Astrocyte (in vitro differentiated cells and primary cell): ENCODE measurements around the gene PBRM1. TPM values are rescaled to one million over a fixed set of nuclear protein-coding genes. Genes with fewer than 3 reads are reported as not detected.

Experiments
- DNase-seq: peaks from one replicate; pipeline ENCODE4 v3.0.0-alpha.2; 2010; ENCODE audit warnings: low read depth
- FAIRE-seq: peaks from 2 replicates; lab custom pipeline; 2011; peaks lifted over from hg19 to GRCh38; lab: Jason Lieb, UNC
- H2AFZ ChIP-seq: 2 replicates; pipeline ENCODE4 v1.6.0; 2012; ENCODE audit warnings: low read depth, low read length, inconsistent platforms
- H3K27ac ChIP-seq: 2 replicates; pipeline ENCODE4 v1.5.1; 2011; ENCODE audit warnings: low read depth, low read length, inconsistent platforms
- H3K27me3 ChIP-seq: 2 replicates; pipeline ENCODE4 v1.6.0; 2011; ENCODE audit warnings: low read length, inconsistent platforms; ENCODE audit not compliant: insufficient read depth
- H3K36me3 ChIP-seq: 2 replicates; pipeline ENCODE4 v1.5.1; 2011; ENCODE audit warnings: low read length, inconsistent platforms; ENCODE audit not compliant: insufficient read depth
- H3K4me1 ChIP-seq: 2 replicates; pipeline ENCODE4 v1.5.1; 2011; ENCODE audit warnings: low read length, inconsistent platforms; ENCODE audit not compliant: insufficient read depth
- H3K4me2 ChIP-seq: 2 replicates; pipeline ENCODE4 v1.6.0; 2012; ENCODE audit warnings: low read length, inconsistent platforms
- H3K4me3 ChIP-seq: 2 replicates; pipeline ENCODE4 v1.5.1; 2011; ENCODE audit warnings: low read depth, mild to moderate bottlenecking, low read length, inconsistent platforms; ENCODE audit not compliant: insufficient read depth
- H3K79me2 ChIP-seq: 2 replicates; pipeline ENCODE4 v1.6.0; 2012; ENCODE audit warnings: mild to moderate bottlenecking, low read length, inconsistent platforms; ENCODE audit not compliant: insufficient read depth
- H3K9ac ChIP-seq: 2 replicates; pipeline ENCODE4 v1.6.0; 2012; ENCODE audit warnings: mild to moderate bottlenecking, low read length, inconsistent platforms
- H3K9me3 ChIP-seq: 2 replicates; pipeline ENCODE4 v1.5.1; 2012; ENCODE audit warnings: low read depth, mild to moderate bottlenecking, low read length, inconsistent platforms; ENCODE audit not compliant: insufficient read depth
- H4K20me1 ChIP-seq: 2 replicates; pipeline ENCODE4 v1.6.0; 2012; ENCODE audit warnings: low read length, inconsistent platforms; ENCODE audit not compliant: insufficient read depth
- H3K27ac Mint-ChIP-seq: one replicate; pipeline ENCODE4 v1.8.0; 2021; ENCODE audit warnings: mild to moderate bottlenecking, mixed read lengths; ENCODE audit not compliant: unreplicated experiment
- H3K27me3 Mint-ChIP-seq: one replicate; pipeline ENCODE4 v1.8.0; 2021; ENCODE audit warnings: low read depth, mixed read lengths; ENCODE audit not compliant: unreplicated experiment
- H3K36me3 Mint-ChIP-seq: one replicate; pipeline ENCODE4 v1.8.0; 2021; ENCODE audit warnings: low read depth, mixed read lengths; ENCODE audit not compliant: unreplicated experiment
- H3K4me1 Mint-ChIP-seq: one replicate; pipeline ENCODE4 v1.8.0; 2021; ENCODE audit warnings: low read depth, mixed read lengths; ENCODE audit not compliant: unreplicated experiment
- H3K4me3 Mint-ChIP-seq: one replicate; pipeline ENCODE4 v1.8.0; 2021; ENCODE audit warnings: mild to moderate bottlenecking, moderate library complexity, mixed read lengths; ENCODE audit not compliant: unreplicated experiment
- H3K9me3 Mint-ChIP-seq: one replicate; pipeline ENCODE4 v1.8.0; 2021; ENCODE audit warnings: mild to moderate bottlenecking, mixed read lengths; ENCODE audit not compliant: unreplicated experiment
- EZH2 ChIP-seq: IDR thresholded peaks from 2 replicates; pipeline ENCODE4 v1.6.1; 2012; ENCODE audit warnings: mild to moderate bottlenecking, low read length, inconsistent platforms; ENCODE audit not compliant: insufficient read depth
- total RNA-seq: library from RNA; stranded (reverse); gene quantifications from 2 replicates; pipeline ENCODE4 v1.2.1, GENCODE V29; 2021
- TF ChIP-seq, protein P1 (sequence below): IDR thresholded peaks from 2 replicates; pipeline ENCODE4 v1.5.1; 2011; ENCODE audit warnings: low read depth, mild to moderate bottlenecking, inconsistent platforms, low read length, moderate library complexity; ENCODE audit not compliant: insufficient read depth

Gene PBRM1
- total RNA-seq, 1 donor from 2014 or later: 54.5 TPM

DNA sequence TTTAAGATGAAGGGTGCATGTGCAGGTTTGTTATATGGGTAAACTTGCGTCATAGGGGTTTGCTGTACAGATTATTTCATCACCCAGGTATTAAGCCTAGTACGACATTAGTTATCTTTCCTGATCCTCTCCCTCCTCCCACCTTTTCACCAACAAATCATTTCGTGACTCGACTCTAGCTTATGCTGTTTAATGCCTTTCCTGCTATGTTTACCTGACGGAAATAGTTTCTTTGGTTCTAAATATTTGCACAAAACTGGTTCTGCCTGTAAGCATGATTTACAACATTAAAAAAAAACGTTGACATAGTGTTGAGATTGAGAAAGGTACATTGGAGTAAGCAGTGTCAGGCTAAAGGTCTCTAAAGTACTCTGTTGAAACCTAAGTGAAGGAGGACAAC lies 2.6 kb upstream of the PBRM1 start:
- Histone ChIP-seq H3K4me1 (peaks cover 31% of the 10 kb centered on the region), H2AFZ (no peak overlapping the region), H4K20me1 (peaks cover 60% of the 10 kb centered on the region), H3K27me3 (no peaks in the 10 kb centered on the region), H3K4me3 (no peak overlapping the region), H3K9me3 (no peaks in the 10 kb centered on the region), H3K36me3 (peaks cover 53% of the 10 kb centered on the region), H3K9ac (peak overlapping the region; percentile 99), H3K27ac (no peak overlapping the region), H3K4me2 (peak overlapping the region; percentile 93), H3K79me2 (peaks cover 83% of the 10 kb centered on the region)
- Mint-ChIP-seq H3K36me3 (peaks cover 31% of the 10 kb centered on the region), H3K4me3 (peak overlapping the region; percentile 75), H3K4me1 (peaks cover 36% of the 10 kb centered on the region), H3K9me3 (no peaks in the 10 kb centered on the region), H3K27ac (peak overlapping the region; percentile 44), H3K27me3 (no peaks in the 10 kb centered on the region)
- DNase-seq (no peak), FAIRE-seq (no peak)
- TF ChIP-seq, protein P1, sequence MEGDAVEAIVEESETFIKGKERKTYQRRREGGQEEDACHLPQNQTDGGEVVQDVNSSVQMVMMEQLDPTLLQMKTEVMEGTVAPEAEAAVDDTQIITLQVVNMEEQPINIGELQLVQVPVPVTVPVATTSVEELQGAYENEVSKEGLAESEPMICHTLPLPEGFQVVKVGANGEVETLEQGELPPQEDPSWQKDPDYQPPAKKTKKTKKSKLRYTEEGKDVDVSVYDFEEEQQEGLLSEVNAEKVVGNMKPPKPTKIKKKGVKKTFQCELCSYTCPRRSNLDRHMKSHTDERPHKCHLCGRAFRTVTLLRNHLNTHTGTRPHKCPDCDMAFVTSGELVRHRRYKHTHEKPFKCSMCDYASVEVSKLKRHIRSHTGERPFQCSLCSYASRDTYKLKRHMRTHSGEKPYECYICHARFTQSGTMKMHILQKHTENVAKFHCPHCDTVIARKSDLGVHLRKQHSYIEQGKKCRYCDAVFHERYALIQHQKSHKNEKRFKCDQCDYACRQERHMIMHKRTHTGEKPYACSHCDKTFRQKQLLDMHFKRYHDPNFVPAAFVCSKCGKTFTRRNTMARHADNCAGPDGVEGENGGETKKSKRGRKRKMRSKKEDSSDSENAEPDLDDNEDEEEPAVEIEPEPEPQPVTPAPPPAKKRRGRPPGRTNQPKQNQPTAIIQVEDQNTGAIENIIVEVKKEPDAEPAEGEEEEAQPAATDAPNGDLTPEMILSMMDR: no peak
- TF ChIP-seq EZH2: no peak

DNA sequence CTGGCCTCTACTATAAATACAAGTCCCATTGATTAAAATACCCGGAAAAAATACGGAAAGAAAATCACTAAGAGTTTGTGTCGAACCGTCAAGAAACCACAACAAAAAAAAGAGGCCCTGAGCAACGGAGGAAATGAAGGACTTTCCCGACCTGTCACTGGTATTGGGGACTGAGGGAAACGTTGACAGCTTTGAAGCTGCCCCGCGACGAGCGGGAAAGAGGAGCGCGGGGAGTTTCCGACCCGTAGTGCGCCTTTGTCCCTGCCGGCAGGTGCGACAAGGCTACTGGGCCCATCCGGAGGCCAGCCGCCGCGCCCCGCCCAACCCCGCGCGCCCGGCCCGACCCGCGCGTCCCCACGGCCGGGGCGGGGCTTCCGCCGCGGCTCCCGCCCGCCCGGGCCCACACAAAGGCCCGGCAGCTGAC lies 416 bp downstream of the PBRM1 start:
- Histone ChIP-seq H3K36me3 (peaks cover 42% of the 10 kb centered on the region), H3K79me2 (peaks cover 96% of the 10 kb centered on the region), H3K9me3 (no peaks in the 10 kb centered on the region), H3K4me3 (peak overlapping the region; percentile 100), H3K4me1 (peaks cover 44% of the 10 kb centered on the region), H3K4me2 (peak overlapping the region; percentile 93), H3K27me3 (no peaks in the 10 kb centered on the region), H3K27ac (peak overlapping the region; percentile 94), H4K20me1 (peaks cover 47% of the 10 kb centered on the region), H3K9ac (peak overlapping the region; percentile 99), H2AFZ (peak overlapping the region; percentile 52)
- H3K27ac Mint-ChIP-seq: peak overlapping the region; percentile 83
- TF ChIP-seq, protein P1: no peak
- no peak for TF ChIP-seq EZH2
- peaks cover 19% of the 10 kb centered on the region for H3K36me3 Mint-ChIP-seq
- H3K4me1 Mint-ChIP-seq: peaks cover 46% of the 10 kb centered on the region
- no peaks in the 10 kb centered on the region for H3K9me3 Mint-ChIP-seq
- no peak for FAIRE-seq
- DNase-seq: no peak
- no peaks in the 10 kb centered on the region for H3K27me3 Mint-ChIP-seq
- peak overlapping the region; percentile 95 for H3K4me3 Mint-ChIP-seq

DNA sequence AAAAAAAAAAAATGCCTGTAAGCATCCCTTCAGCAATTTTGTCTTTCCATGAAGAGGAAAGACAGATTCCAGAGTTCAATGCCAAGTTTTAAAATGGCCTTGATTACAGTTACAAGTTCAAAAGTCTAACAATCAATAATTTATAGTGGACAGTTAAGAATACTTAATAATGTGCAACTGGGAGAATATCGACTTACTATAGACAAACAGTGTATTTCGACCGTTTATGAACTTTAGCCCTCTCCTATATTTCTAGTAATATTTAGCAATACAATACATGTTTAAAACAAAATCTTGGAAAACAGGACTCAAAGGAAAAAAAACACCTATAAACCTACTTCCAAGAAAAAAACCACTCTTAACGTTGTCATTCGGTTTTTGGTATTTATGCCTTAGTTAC lies 1.5 kb downstream of the PBRM1 start:
- peaks cover 40% of the 10 kb centered on the region for H3K36me3 ChIP-seq
- H3K4me3 Mint-ChIP-seq: peak overlapping the region; percentile 95
- H3K36me3 Mint-ChIP-seq: peaks cover 15% of the 10 kb centered on the region
- TF ChIP-seq, protein P1: no peak
- no peak for TF ChIP-seq EZH2
- H3K9ac ChIP-seq: peak overlapping the region; percentile 99
- peaks cover 50% of the 10 kb centered on the region for H4K20me1 ChIP-seq
- H3K79me2 ChIP-seq: peaks cover 98% of the 10 kb centered on the region
- H3K9me3 ChIP-seq: no peaks in the 10 kb centered on the region
- H3K9me3 Mint-ChIP-seq: no peaks in the 10 kb centered on the region
- peaks cover 40% of the 10 kb centered on the region for H3K4me1 Mint-ChIP-seq
- no peak for DNase-seq
- no peak for FAIRE-seq
- H3K27ac Mint-ChIP-seq: no peak overlapping the region
- peak overlapping the region; percentile 93 for H3K4me2 ChIP-seq
- no peaks in the 10 kb centered on the region for H3K27me3 Mint-ChIP-seq
- peak overlapping the region; percentile 100 for H3K4me3 ChIP-seq
- H3K4me1 ChIP-seq: peaks cover 48% of the 10 kb centered on the region
- no peaks in the 10 kb centered on the region for H3K27me3 ChIP-seq
- no peak overlapping the region for H3K27ac ChIP-seq
- H2AFZ ChIP-seq: no peak overlapping the region
